ENCODE results near the gene ODC1. TPM values are rescaled to one million over a fixed set of nuclear protein-coding genes. Genes with fewer than 3 reads are reported as not detected.

The ODC1 gene
- polyA plus RNA-seq, 4 donors: 12.5 to 109 (median 65.5) TPM

DNA sequence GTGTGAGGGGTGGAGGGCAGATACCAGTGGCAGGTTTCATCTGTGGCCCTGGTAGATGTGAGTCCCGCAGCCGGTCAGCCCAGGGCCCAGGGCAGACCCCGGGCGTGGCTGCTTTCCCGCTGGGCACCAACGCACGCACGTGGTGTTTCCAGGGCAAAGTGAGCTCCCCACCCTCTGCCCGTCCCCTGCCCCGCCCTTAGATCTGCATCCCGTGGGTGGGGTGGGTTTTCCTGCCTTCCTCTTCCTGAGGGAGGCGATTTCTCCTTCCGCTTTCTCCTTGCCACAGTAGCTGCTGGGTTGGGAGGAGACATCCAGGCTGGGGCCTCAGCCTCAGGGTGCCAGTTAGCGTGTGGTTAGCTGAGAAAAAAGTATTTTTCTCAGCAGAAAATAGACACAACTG lies 49.6 kb downstream of the ODC1 start:
- Histone ChIP-seq H3K4me3 (ENCODE audit: low read depth in 1 of 3, low read length in 3 of 3) (no peak overlapping the region), H3K9me3 (ENCODE audit: control insufficient read depth in 2 of 2, insufficient read depth in 1 of 2, low read depth in 1 of 2, low read length in 1 of 2) (no peaks in the 10 kb centered on the region), H3K4me1 (ENCODE audit: control insufficient read depth in 3 of 3, insufficient read depth in 2 of 3, low read depth in 1 of 3, low read length in 2 of 3) (peaks cover 7 to 26% (median 10%) of the 10 kb centered on the region in 3 donors), H3K27me3 (ENCODE audit: control insufficient read depth in 3 of 3, insufficient read depth in 3 of 3, low read length in 3 of 3) (no peaks in the 10 kb centered on the region), H3K36me3 (ENCODE audit: control insufficient read depth in 3 of 3, insufficient read depth in 2 of 3, low read depth in 1 of 3, low read length in 3 of 3) (peaks cover 0 to 63% (median 3%) of the 10 kb centered on the region in 3 donors), H3K27ac (ENCODE audit: low read depth in 1 of 3, low read length in 2 of 3) (peak overlapping the region in 1 of 3 donors; percentile 35)
- peak in 1 of 2 donors; percentile 76 for DNase-seq
- FAIRE-seq: no peak
- 36 to 61% (median 39%) methylated on average over 14 of the region's 14 CpGs for WGBS, 3 donors

DNA sequence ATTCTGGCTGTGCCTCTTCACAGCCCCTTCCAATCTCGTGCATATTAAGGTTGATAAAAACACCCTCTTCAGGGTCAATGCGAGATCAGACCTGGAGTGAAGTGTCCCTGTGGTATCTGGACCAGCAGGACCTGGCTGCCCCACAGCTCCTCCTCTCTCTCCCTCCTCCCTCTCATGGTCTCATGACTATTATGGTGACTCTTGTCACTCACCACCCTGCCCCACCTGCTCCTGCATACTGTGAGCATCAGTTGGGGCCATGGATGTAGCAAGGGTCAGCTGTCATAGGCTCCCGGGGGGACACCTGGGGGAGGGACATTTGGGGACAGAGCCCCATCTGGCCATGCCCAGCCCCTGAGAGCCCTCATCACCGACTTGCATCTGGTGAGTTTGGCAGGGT lies 50.2 kb downstream of the ODC1 start:
- Histone ChIP-seq H3K9me3 (ENCODE audit: control insufficient read depth in 2 of 2, insufficient read depth in 1 of 2, low read depth in 1 of 2, low read length in 1 of 2) (no peaks in the 10 kb centered on the region), H3K4me1 (ENCODE audit: control insufficient read depth in 3 of 3, insufficient read depth in 2 of 3, low read depth in 1 of 3, low read length in 2 of 3) (peaks cover 10 to 27% (median 12%) of the 10 kb centered on the region in 3 donors), H3K27ac (ENCODE audit: low read depth in 1 of 3, low read length in 2 of 3) (peak overlapping the region in 1 of 3 donors; percentile 35), H3K4me3 (ENCODE audit: low read depth in 1 of 3, low read length in 3 of 3) (no peak overlapping the region), H3K36me3 (ENCODE audit: control insufficient read depth in 3 of 3, insufficient read depth in 2 of 3, low read depth in 1 of 3, low read length in 3 of 3) (peaks cover 0 to 67% (median 3%) of the 10 kb centered on the region in 3 donors), H3K27me3 (ENCODE audit: control insufficient read depth in 3 of 3, insufficient read depth in 3 of 3, low read length in 3 of 3) (no peaks in the 10 kb centered on the region)
- no peak for DNase-seq
- no peak for FAIRE-seq
- WGBS, 3 donors: 49 to 62% (median 50%) methylated on average over 4 of the region's 4 CpGs

DNA sequence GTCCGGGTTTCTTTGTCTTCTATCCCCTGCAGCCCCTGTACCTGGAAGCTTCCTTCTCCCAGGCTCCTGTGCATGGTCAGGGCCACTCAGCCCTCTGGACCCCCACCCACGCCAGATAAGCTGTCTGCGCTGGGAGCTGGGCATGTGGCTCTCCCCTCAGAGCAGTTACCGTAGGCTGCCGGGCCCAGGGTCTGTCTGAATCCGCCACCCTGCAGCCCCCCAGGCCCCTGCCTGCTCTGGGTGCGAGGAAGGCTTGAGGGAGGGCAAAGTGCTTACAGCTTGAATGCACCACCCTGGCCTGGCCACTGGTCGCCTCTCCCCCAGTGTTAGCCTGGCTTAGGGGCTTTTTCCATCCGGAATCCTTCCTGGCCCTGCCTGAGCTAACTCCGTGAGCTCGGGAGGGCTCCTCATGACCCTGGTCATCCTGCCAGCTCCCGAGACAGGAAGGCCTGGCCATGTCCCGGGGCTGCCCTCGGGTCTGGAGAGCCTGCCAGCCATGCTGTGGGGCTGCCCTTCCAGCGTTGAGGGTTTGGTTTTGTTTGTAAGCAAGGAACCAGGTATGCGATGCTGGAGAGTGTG lies 50.7 kb downstream of the ODC1 start:
- H3K4me1 ChIP-seq (ENCODE audit: control insufficient read depth in 3 of 3, insufficient read depth in 2 of 3, low read depth in 1 of 3, low read length in 2 of 3): peaks cover 10 to 26% (median 17%) of the 10 kb centered on the region in 3 donors
- 84 to 92% (median 85%) methylated on average over 16 of the region's 16 CpGs for WGBS, 3 donors
- no peak for FAIRE-seq

DNA sequence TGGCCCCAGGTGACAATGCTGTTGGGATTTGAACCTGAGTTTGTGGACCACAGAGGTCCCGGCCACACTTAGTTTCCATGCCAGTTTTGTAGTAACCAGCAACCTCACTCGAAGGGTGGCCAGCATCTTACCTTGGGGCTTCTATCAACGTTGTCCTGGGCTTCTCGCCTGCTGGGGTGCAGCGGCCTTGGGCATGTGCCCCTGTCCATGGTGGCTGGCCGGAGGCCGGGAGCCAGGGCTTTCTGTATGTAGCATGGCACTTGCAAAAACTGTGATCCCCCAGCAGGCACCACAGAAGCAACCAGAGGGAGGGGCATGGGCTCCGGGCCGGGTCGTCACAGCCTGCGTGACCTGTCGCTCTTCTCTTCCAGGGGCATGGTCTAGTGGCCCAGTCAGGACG lies 51.7 kb downstream of the ODC1 start:
- FAIRE-seq (no peak), DNase-seq (no peak)
- H3K36me3 ChIP-seq (ENCODE audit: control insufficient read depth in 3 of 3, insufficient read depth in 2 of 3, low read depth in 1 of 3, low read length in 3 of 3): peaks cover 0 to 59% (median 3%) of the 10 kb centered on the region in 3 donors
- H3K27ac ChIP-seq (ENCODE audit: low read depth in 1 of 3, low read length in 2 of 3): no peak overlapping the region
- WGBS, 3 donors: 87 to 91% (median 89%) methylated on average over 13 of the region's 13 CpGs
- peaks cover 10 to 18% (median 15%) of the 10 kb centered on the region in 3 donors for H3K4me1 ChIP-seq (ENCODE audit: control insufficient read depth in 3 of 3, insufficient read depth in 2 of 3, low read depth in 1 of 3, low read length in 2 of 3)
- no peaks in the 10 kb centered on the region for H3K9me3 ChIP-seq (ENCODE audit: control insufficient read depth in 2 of 2, insufficient read depth in 1 of 2, low read depth in 1 of 2, low read length in 1 of 2)
- no peak overlapping the region for H3K4me3 ChIP-seq (ENCODE audit: low read depth in 1 of 3, low read length in 3 of 3)
- no peaks in the 10 kb centered on the region for H3K27me3 ChIP-seq (ENCODE audit: control insufficient read depth in 3 of 3, insufficient read depth in 3 of 3, low read length in 3 of 3)

More for the DNA sequence above, 50.7 kb downstream of the ODC1 start:
- no peaks in the 10 kb centered on the region for H3K27me3 ChIP-seq (ENCODE audit: control insufficient read depth in 3 of 3, insufficient read depth in 3 of 3, low read length in 3 of 3)
- no peaks in the 10 kb centered on the region for H3K9me3 ChIP-seq (ENCODE audit: control insufficient read depth in 2 of 2, insufficient read depth in 1 of 2, low read depth in 1 of 2, low read length in 1 of 2)
- no peak overlapping the region for H3K4me3 ChIP-seq (ENCODE audit: low read depth in 1 of 3, low read length in 3 of 3)
- H3K36me3 ChIP-seq (ENCODE audit: control insufficient read depth in 3 of 3, insufficient read depth in 2 of 3, low read depth in 1 of 3, low read length in 3 of 3): peaks cover 0 to 66% (median 3%) of the 10 kb centered on the region in 3 donors
- no peak overlapping the region for H3K27ac ChIP-seq (ENCODE audit: low read depth in 1 of 3, low read length in 2 of 3)
- no peak for DNase-seq

DNA sequence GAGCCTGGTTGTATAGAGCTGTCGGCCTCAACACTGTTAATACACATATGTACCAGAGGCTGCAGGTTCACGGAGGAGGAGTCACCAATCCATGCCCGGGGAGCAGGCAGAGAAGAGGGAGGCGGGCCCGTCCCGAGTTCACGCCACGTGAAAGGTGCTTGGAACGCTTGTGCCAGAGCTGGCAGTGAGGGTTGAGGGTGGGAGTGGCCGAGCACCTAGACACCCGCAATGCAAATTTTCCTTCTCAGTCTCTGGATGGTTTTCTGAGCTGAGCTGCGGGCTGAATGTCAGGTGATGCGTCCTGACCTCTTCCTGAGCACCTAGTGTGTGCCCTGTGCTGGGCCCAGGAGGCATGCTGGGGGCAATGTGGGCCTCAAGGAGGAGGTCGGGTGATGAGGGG lies 52.2 kb downstream of the ODC1 start:
- DNase-seq (no peak), FAIRE-seq (no peak)
- Histone ChIP-seq H3K27me3 (ENCODE audit: control insufficient read depth in 3 of 3, insufficient read depth in 3 of 3, low read length in 3 of 3) (no peaks in the 10 kb centered on the region), H3K27ac (ENCODE audit: low read depth in 1 of 3, low read length in 2 of 3) (no peak overlapping the region), H3K4me1 (ENCODE audit: control insufficient read depth in 3 of 3, insufficient read depth in 2 of 3, low read depth in 1 of 3, low read length in 2 of 3) (peaks cover 9 to 12% (median 11%) of the 10 kb centered on the region in 3 donors), H3K4me3 (ENCODE audit: low read depth in 1 of 3, low read length in 3 of 3) (no peak overlapping the region), H3K9me3 (ENCODE audit: control insufficient read depth in 2 of 2, insufficient read depth in 1 of 2, low read depth in 1 of 2, low read length in 1 of 2) (no peaks in the 10 kb centered on the region), H3K36me3 (ENCODE audit: control insufficient read depth in 3 of 3, insufficient read depth in 2 of 3, low read depth in 1 of 3, low read length in 3 of 3) (peaks cover 0 to 56% (median 3%) of the 10 kb centered on the region in 3 donors)
- WGBS, 3 donors: 83 to 87% (median 84%) methylated on average over 14 of the region's 14 CpGs

DNA sequence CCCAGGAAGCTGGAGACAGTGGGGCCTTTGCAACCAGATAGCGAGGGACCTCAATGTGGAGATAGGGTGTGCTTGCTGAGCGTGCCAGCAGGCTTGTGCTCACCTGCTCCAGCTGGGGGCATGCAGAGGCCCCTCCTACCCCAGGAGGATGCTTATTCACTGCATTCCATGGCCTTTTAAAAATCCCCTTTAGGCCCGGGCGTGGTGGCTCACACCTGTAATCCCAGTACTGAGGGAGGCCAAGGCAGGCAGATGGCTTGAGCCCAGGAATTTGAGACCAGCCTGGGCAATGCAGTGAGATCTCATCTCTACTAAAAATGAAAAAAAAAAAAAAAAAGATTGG lies 54.5 kb downstream of the ODC1 start:
- no peak for FAIRE-seq
- WGBS, 3 donors: 77 to 89% (median 82%) methylated on average over 4 of the region's 4 CpGs
- H3K4me1 ChIP-seq (ENCODE audit: control insufficient read depth in 3 of 3, insufficient read depth in 2 of 3, low read depth in 1 of 3, low read length in 2 of 3): peaks cover 8 to 21% (median 13%) of the 10 kb centered on the region in 3 donors

DNA sequence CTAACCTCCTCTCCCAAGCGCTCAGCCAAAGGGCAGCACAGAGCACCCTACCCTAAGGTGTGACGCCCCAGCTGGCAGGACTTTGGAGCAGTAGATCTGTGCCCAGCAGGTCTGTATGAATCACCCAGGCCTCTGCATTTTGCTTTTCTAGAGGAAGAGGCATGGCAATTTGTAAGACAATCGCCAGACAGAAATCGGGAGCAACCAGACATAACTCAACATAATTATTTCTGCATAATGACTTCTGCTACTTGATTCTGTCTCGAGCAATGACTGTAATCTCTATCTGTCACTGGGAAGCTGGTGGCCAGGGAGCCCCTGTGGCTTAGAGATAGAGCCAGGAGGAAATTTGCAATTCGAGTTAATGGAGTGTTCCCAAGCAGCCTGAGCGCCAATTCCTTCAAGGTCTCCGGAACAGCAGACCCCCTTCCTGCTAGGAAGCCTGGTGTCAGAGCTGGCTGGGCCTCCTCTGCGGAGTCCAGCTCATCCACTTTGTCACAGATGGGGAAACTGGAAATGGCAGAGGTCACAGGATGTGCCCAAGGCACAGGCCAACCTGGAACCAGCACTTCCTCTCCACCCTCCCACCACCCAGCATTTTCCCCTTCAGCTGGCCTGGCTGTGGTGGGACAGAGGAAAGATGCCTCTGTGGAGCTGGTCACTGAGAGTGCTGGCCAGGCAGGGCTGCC lies 55.0 kb downstream of the ODC1 start:
- Histone ChIP-seq H3K4me1 (ENCODE audit: control insufficient read depth in 3 of 3, insufficient read depth in 2 of 3, low read depth in 1 of 3, low read length in 2 of 3) (peaks cover 8 to 21% (median 13%) of the 10 kb centered on the region in 3 donors), H3K9me3 (ENCODE audit: control insufficient read depth in 2 of 2, insufficient read depth in 1 of 2, low read depth in 1 of 2, low read length in 1 of 2) (no peaks in the 10 kb centered on the region), H3K36me3 (ENCODE audit: control insufficient read depth in 3 of 3, insufficient read depth in 2 of 3, low read depth in 1 of 3, low read length in 3 of 3) (peaks cover 0 to 50% (median 0%) of the 10 kb centered on the region in 3 donors), H3K4me3 (ENCODE audit: low read depth in 1 of 3, low read length in 3 of 3) (no peak overlapping the region), H3K27me3 (ENCODE audit: control insufficient read depth in 3 of 3, insufficient read depth in 3 of 3, low read length in 3 of 3) (no peaks in the 10 kb centered on the region), H3K27ac (ENCODE audit: low read depth in 1 of 3, low read length in 2 of 3) (peak overlapping the region; percentile 0 to 91 (median 79))
- WGBS, 3 donors: 32 to 59% (median 48%) methylated on average over 9 of the region's 9 CpGs
- FAIRE-seq (no peak), DNase-seq (peak; percentile 46 to 96)

More for the DNA sequence above, 54.5 kb downstream of the ODC1 start:
- Histone ChIP-seq H3K27me3 (ENCODE audit: control insufficient read depth in 3 of 3, insufficient read depth in 3 of 3, low read length in 3 of 3) (no peaks in the 10 kb centered on the region), H3K9me3 (ENCODE audit: control insufficient read depth in 2 of 2, insufficient read depth in 1 of 2, low read depth in 1 of 2, low read length in 1 of 2) (no peaks in the 10 kb centered on the region), H3K4me3 (ENCODE audit: low read depth in 1 of 3, low read length in 3 of 3) (no peak overlapping the region), H3K27ac (ENCODE audit: low read depth in 1 of 3, low read length in 2 of 3) (peak overlapping the region; percentile 0 to 84 (median 79)), H3K36me3 (ENCODE audit: control insufficient read depth in 3 of 3, insufficient read depth in 2 of 3, low read depth in 1 of 3, low read length in 3 of 3) (peaks cover 0 to 49% (median 0%) of the 10 kb centered on the region in 3 donors)
- no peak for DNase-seq

DNA sequence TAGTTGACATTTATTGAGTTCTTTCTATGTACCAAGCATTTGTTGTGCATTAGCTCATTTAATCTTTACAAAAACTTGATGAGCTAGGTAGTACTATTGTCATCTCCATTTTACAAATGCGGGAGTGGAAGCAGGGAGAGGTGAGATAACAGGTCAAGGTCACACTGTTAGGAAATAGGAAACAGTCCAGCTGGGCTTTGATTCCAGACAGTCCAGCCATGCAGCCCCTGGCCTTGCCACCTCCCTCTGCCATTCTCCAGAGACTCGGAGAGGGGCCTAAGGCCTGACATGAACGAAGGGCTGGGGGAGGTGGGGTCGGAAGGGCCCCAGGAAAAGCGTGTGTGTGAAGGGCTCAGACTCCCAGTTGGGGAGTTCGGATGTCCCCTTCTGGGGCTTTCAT lies 55.6 kb downstream of the ODC1 start:
- 26 to 58% (median 46%) methylated on average over 6 of the region's 6 CpGs for WGBS, 3 donors
- Histone ChIP-seq H3K4me3 (ENCODE audit: low read depth in 1 of 3, low read length in 3 of 3) (no peak overlapping the region), H3K36me3 (ENCODE audit: control insufficient read depth in 3 of 3, insufficient read depth in 2 of 3, low read depth in 1 of 3, low read length in 3 of 3) (peaks cover 0 to 51% (median 0%) of the 10 kb centered on the region in 3 donors), H3K4me1 (ENCODE audit: control insufficient read depth in 3 of 3, insufficient read depth in 2 of 3, low read depth in 1 of 3, low read length in 2 of 3) (peaks cover 8 to 21% (median 13%) of the 10 kb centered on the region in 3 donors), H3K27ac (ENCODE audit: low read depth in 1 of 3, low read length in 2 of 3) (peak overlapping the region in 2 of 3 donors; percentile 79 to 91), H3K9me3 (ENCODE audit: control insufficient read depth in 2 of 2, insufficient read depth in 1 of 2, low read depth in 1 of 2, low read length in 1 of 2) (no peaks in the 10 kb centered on the region), H3K27me3 (ENCODE audit: control insufficient read depth in 3 of 3, insufficient read depth in 3 of 3, low read length in 3 of 3) (no peaks in the 10 kb centered on the region)
- DNase-seq: no peak
- FAIRE-seq: no peak

All from small intestine (tissue), 7 donors.